ENCODE measurements around the gene UBE2H. TPM values are rescaled to one million over a fixed set of nuclear protein-coding genes. Genes with fewer than 3 reads are reported as not detected.
"Not testable (repeated sequence)": the region's sequence is repeated elsewhere in the genome, so short reads cannot be mapped to it uniquely, and the experiment has no call there.

UBE2H gene
- polyA plus RNA-seq, 1 donor: 137 TPM

- DNase-seq: no peak
Measured at GRCh38 chr7:129911790-129912189, 41.0 kb downstream of the UBE2H start.

DNA sequence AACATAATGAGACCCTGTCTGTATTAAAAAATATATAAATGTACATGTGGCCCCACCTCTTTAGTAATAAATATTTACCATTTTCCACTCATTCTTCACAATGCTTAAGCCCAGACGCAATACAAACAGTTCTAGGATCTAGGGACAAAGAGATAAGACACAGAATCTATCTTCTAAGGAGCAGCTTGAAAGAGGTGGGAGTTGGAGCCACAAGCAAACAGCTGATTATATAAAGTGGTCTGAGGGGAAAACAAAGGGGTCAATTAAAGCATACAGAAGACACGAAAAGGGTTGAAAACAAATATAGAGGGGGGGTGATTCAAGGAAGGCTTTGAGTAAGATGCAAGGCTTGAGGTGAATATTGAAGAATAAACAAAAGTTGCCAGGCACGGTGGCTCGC, 43.1 kb downstream of the UBE2H start:
- no peak for DNase-seq

GRCh38 chr7:129908181-129908580, 44.6 kb downstream of the UBE2H start:
- no peak for DNase-seq

GRCh38 chr7:129907122-129907736, 45.5 kb downstream of the UBE2H start:
- no peak for DNase-seq

DNA sequence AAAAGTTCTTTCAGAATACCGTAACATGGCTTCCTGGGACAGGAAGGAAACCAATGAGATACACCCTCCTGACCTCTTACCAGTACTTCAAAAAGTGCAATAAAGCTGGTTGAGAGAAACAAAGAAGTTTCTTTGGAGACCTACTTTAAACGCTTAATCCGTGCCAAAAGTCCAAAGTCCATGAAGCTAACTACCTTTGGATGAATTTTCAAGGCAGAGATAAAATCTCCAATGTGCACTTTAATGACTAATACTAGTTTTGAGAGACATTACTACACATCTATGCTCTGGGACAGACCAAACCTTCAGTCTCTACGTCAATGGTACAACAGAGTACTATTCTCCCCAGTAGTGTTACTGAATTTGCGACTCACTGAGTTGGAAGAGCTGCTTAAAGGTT, 46.1 kb downstream of the UBE2H start:
- DNase-seq: no peak

- DNase-seq: no peak
Measured at GRCh38 chr7:129903935-129904334, 48.8 kb downstream of the UBE2H start.

GRCh38 chr7:129902788-129903422, 49.9 kb downstream of the UBE2H start:
- DNase-seq: no peak

DNA sequence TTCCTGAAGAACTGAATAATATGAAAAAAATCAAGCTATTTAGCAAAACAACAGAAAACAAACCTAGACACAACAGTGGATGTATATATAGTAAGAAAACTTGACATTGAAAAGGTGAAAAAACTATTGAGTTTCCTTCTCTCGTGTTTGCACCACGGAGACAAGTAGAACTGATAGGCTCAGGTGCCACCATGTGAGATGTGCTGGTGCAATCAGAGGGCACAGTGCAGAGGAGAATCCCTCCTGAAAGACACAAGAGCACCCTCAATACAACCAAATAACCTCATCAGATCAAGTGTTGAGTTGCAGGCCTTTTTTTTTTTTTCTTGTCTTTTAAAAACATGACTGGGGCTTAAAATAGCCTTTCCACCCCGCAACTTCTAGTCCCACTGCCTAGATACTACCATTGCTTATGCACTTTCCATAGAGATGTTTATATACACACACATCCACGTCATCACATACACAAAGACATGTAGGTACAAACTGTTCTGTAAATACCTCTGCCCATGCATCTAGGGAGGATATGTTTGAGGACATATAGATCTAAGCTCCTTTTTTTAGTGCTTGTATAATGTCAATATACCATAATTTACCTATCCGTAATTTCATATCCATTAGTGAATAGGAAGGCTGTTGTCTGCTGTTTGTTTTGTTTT, 54.1 kb downstream of the UBE2H start:
- no peak for DNase-seq

DNA sequence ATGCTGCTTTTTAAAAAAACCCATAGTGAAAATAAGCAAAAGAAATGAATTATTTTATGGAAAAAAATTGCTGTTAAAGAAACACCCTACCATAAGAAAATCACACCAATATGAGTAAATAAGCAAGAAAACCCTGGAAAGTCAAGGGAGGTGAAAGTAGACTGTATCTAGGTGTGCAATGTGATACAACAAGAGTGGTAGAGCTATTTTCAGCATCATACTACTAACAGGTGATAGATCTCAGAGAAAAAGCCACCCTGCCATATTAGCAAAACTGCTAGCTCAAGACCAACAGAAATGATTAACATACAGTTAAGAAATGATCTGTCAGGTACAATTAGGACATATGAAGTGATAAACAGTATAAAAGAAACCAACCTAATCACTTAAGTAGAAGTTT, 54.8 kb downstream of the UBE2H start:
- no peak for DNase-seq

- no peak for DNase-seq
Measured at GRCh38 chr7:129896568-129897382, 56.0 kb downstream of the UBE2H start.

- DNase-seq: not testable (repeated sequence)
Measured at GRCh38 chr7:129894184-129894583, 58.6 kb downstream of the UBE2H start.

GRCh38 chr7:129890090-129890489, 62.7 kb downstream of the UBE2H start:
- DNase-seq: no peak

DNA sequence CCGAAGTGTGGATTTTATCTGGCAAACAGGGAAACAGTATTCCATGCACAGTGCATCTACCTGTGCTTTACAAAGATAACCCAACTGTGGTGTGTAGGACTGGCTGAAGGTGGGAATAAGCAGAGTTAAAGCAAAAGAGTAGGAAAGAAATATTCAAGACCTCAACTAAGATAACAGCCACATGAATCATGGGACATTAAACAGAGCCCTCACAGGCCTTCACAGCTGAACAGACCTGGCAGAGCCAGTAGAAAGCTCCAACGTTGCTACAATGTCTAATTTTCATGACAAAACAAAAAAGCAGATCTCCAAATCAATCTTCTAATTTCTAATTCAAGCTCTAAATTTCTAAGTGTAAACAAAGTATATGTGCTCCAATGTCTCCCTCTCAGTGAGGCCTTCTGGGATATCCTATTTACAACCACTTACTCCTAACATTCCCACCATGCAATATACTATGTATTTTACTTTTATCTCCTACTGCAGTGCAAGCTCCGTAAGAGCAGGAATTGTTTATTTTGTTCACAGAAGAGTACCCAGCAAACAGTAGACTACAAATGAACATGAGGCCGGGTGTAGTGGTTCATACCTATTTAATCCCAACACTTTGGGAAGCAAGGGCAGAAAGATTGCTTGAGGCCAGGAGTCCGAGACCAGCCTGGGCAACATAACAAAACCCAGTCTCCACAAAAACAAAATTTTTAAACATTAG, 63.5 kb downstream of the UBE2H start:
- DNase-seq: no peak

DNA sequence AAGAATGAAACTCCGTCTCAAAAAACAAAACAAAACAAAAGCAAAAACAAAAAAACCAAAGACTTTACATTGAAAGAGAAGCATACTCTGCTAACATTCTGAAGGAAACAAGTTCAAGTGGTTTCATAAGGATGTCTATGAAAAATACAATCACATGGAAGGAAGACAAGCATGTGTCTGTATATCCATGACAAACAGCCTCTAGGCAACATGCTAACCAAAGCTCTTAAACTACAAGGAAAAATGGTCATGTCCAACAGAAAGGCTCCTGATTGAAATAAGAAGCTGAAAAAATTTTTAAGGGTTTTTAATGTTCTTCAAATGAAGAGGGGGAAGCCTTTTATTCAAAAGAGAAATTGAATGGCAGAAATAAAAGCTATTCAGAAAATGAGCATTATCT, 64.9 kb downstream of the UBE2H start:
- DNase-seq: no peak

GRCh38 chr7:129886818-129887186, 66.0 kb downstream of the UBE2H start:
- no peak for DNase-seq

DNA sequence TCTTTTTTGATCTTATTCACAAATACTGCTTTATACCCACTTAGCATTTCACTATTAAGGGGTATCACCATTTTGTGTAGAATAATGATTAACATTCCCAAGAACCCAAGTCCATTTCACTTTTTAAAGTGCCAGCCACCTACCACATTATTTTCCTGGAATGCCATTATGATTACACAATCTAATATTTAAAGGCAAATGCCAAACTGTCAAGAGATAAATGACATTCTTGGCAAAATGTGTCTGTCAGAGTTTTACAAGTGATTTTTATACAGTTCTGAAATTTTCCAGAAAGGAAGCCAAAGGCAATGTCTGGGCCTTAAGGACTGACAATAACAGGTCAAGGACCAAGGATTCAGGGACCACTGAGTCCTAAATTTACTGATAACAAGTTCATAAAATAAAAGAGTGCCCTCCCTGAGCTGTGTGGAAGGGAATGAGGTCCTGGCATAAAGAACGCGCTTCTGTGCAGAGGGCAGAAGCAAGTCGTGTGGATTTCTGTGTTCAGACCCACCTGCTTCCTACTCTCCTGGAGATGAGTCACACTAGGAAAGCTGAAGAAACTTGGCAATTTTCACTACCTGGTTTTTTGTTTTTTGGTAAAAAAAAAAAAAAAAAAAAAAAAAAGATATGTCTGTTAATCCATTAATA, 66.5 kb downstream of the UBE2H start:
- no peak for DNase-seq

DNA sequence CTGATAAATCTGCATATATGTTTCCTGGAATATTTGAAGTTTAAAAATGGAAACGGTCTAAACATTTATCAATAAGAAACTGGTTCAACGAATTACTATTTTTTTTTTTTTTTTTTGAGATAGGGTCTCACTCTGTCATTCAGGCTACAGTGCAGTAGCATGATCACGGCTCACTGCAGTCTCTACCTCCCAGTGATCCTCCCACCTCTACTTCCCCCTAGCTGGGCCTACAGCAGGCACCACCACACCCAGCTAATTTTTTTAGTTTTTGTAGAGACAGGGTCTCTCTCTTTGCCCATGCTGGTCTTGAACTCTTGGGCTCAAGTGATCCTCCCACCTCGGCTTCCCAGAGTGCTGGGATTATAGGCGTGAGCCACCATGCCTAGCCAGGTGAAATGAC, 68.3 kb downstream of the UBE2H start:
- no peak for DNase-seq

- DNase-seq: no peak
Measured at GRCh38 chr7:129883151-129883550, 69.6 kb downstream of the UBE2H start.

- no peak for DNase-seq
Measured at GRCh38 chr7:129882531-129882930, 70.2 kb downstream of the UBE2H start.

GRCh38 chr7:129877146-129877792, 75.5 kb downstream of the UBE2H start:
- DNase-seq: no peak

DNA sequence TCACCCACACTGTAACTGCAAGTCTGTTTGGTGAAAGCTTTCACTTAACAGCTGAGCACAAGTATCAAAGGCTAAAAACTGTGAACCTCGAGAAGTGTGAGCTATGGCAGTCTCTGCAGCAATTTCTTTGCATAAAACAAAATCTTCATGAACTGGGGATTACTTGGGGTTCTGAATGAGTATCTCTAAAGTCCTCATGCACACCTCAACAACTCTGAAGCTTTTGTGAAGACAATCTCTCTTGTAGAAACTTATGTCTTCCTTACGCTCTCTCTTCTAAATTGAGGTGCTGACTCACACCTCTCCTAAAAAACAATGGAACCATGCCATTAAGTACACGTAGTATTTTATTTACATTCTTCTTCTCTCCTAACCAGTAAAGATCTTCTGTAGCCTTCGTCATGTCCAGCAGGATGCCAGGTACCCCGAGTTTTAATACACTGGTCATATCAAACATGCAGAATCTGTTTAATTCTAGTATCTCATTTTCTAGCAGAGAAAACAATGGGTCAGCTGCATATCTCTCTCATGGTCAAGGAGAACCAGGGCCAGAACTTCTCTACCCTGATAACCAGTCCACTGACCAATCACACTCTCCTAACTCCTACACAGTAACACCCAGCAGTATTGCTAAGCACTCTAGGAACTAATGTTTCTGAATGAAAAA, 76.9 kb downstream of the UBE2H start:
- no peak for DNase-seq
